ENCODE measurements around the gene ANKRD44. TPM values are rescaled to one million over a fixed set of nuclear protein-coding genes. Genes with fewer than 3 reads are reported as not detected.

ANKRD44 gene
- total RNA-seq, 4 donors from 2014 or later, result 11.0 to 25.8 (median 23.9) TPM

DNA sequence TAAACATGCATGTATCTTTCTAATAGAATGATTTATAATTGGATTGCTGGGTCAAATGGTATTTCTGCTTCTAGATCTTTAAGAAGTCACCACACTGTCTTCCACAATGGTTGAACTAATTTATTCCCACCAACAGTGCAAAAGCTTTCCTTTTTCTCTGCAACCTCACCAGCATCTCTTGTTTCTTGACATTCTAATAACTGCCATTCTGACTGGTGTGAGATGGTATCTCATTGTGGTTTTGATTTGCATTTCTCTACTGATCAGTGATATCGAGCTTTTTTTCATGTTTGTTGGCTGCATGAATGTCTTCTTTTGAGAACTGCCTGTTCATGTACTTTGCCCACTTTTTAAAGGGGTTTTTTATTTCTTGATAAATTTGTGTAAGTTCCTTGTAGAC is 182.5 kb downstream of the ANKRD44 start:
- Histone ChIP-seq H3K4me1 (no peaks in the 10 kb centered on the region), H3K9me3 (no peaks in the 10 kb centered on the region), H3K27me3 (no peaks in the 10 kb centered on the region), H3K36me3 (no peaks in the 10 kb centered on the region), H3K4me3 (replicated peaks in 1 of 3) (no peak overlapping the region), H3K27ac (no peak overlapping the region)
- WGBS, 2 donors, result 91 to 98% methylated on average over 1 of the region's 1 CpG
- TF ChIP-seq POLR2A (IDR thresholded peaks at IDR 0.05), result no peak
- TF ChIP-seq, protein P1, sequence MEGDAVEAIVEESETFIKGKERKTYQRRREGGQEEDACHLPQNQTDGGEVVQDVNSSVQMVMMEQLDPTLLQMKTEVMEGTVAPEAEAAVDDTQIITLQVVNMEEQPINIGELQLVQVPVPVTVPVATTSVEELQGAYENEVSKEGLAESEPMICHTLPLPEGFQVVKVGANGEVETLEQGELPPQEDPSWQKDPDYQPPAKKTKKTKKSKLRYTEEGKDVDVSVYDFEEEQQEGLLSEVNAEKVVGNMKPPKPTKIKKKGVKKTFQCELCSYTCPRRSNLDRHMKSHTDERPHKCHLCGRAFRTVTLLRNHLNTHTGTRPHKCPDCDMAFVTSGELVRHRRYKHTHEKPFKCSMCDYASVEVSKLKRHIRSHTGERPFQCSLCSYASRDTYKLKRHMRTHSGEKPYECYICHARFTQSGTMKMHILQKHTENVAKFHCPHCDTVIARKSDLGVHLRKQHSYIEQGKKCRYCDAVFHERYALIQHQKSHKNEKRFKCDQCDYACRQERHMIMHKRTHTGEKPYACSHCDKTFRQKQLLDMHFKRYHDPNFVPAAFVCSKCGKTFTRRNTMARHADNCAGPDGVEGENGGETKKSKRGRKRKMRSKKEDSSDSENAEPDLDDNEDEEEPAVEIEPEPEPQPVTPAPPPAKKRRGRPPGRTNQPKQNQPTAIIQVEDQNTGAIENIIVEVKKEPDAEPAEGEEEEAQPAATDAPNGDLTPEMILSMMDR (IDR thresholded peaks at IDR 0.05), result no peak
- DNase-seq, result no peak
- intact Hi-C loops (cut with DNase I), result no loop called here

DNA sequence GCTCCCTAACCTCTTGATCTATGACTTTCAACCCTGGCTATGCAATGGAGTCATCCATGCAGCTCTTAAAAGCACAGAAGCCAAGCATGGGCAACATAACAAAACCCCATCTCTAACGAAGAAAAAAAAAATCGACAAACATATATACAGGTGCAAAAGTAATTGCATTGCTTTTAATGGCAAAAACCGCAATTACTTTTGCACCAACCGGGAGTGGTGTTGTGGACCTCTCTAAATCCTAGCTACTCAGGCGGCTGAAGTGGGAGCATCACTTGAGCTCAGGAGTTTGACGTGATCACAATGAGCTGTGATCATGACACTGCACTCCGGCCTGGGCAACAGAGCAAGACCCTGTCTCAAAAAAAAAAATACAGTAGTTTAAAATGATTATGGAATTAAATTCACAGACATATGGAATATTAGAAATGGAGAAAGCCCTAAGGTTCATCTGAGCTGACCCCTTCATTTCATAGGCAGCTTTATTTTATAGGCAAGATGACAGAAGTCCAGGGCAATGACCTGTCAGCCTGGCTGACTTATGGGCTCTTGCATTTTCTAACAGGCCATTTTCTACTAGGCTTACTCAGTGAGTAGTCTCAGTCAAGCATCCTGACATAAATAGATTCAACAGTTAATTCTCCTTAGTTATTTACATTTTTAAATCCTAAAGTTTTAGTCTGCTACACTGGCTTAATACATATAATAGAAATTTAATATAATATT is 183.8 kb downstream of the ANKRD44 start:
- TF ChIP-seq, protein P1 (IDR thresholded peaks at IDR 0.05), result no peak
- no peak for TF ChIP-seq POLR2A (IDR thresholded peaks at IDR 0.05)
- no peaks in the 10 kb centered on the region for H3K9me3 ChIP-seq
- no peaks in the 10 kb centered on the region for H3K4me1 ChIP-seq
- DNase-seq, result no peak
- no peaks in the 10 kb centered on the region for H3K27me3 ChIP-seq
- intact Hi-C loops (cut with DNase I), result no loop called here
- no peak overlapping the region for H3K4me3 ChIP-seq (replicated peaks in 1 of 3)
- H3K27ac ChIP-seq, result no peak overlapping the region
- no peaks in the 10 kb centered on the region for H3K36me3 ChIP-seq
- WGBS, 2 donors, result 94 to 95% methylated on average over 7 of the region's 7 CpGs

DNA sequence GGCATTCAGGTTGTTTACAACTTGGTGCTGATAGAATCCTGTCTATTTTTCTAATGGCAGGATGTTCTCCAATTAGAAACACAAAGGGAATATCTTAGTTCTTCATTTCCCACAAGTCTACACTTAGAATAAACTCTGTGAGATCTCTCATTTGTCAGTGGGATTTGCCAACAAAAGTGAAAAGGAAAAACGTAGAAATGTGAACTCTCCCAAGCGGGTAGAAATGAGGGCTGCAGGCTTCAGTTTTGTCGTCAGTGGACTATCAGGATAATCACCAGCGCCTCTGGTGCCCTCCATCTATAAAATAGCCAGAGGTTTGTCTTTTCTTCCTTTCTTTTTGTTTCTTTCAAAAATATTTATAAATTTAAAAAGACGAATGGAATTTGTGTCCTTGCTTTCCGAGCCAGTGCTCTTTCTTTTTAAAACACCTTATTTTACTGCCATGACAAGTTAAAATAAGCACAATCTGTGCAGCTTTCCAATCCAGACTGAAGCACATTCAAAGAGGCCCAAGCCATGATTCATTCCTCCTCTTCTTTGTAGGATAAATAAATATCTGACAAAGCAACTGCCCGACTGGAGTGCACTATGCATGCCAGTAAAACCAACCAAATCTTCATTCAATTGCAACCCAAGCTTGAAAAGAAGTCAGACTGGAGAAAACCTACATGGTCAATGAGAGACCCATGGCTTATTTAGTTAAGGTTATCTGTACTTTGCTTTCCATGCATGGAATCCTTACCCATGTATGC is 185.8 kb downstream of the ANKRD44 start:
- H3K9me3 ChIP-seq, result no peaks in the 10 kb centered on the region
- DNase-seq, result no peak
- WGBS, 2 donors, result 68 to 70% methylated on average over 7 of the region's 7 CpGs
- no peaks in the 10 kb centered on the region for H3K27me3 ChIP-seq
- H3K36me3 ChIP-seq, result no peaks in the 10 kb centered on the region
- H3K27ac ChIP-seq, result peak overlapping the region in 1 of 3 donors; percentile 5
- TF ChIP-seq POLR2A (IDR thresholded peaks at IDR 0.05), result no peak
- TF ChIP-seq, protein P1 (IDR thresholded peaks at IDR 0.05), result no peak
- H3K4me1 ChIP-seq, result no peaks in the 10 kb centered on the region
- no peak overlapping the region for H3K4me3 ChIP-seq (replicated peaks in 1 of 3)
- intact Hi-C loops (cut with DNase I), result no loop called here

DNA sequence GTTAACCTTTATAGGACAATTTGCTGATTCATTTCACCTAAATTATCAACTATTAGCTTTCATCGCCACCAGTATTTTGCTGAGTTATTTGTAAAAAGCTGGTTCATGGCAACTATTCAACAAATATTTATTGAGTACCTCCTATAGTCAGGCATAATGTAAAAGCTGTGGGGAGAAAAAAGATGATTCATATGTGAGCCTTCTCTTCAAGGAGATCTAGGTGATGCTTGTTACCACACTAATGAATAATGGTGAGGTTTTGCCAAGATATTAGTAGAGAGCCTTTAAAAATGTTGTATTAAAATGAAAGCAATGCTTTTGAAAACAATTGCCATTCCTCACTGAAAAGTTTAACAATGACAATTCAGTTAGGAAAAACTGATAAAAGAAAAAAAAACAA is 187.8 kb downstream of the ANKRD44 start:
- 100% methylated on average over 1 of the region's 1 CpG for WGBS, 2 donors
- no peak for DNase-seq
- intact Hi-C loops (cut with DNase I), result no loop called here
- H3K4me3 ChIP-seq (replicated peaks in 1 of 3), result no peak overlapping the region
- H3K9me3 ChIP-seq, result no peaks in the 10 kb centered on the region
- H3K27me3 ChIP-seq, result no peaks in the 10 kb centered on the region
- H3K27ac ChIP-seq, result no peak overlapping the region
- no peaks in the 10 kb centered on the region for H3K36me3 ChIP-seq
- H3K4me1 ChIP-seq, result no peaks in the 10 kb centered on the region
- TF ChIP-seq POLR2A (IDR thresholded peaks at IDR 0.05), result no peak
- TF ChIP-seq, protein P1 (IDR thresholded peaks at IDR 0.05), result no peak

DNA sequence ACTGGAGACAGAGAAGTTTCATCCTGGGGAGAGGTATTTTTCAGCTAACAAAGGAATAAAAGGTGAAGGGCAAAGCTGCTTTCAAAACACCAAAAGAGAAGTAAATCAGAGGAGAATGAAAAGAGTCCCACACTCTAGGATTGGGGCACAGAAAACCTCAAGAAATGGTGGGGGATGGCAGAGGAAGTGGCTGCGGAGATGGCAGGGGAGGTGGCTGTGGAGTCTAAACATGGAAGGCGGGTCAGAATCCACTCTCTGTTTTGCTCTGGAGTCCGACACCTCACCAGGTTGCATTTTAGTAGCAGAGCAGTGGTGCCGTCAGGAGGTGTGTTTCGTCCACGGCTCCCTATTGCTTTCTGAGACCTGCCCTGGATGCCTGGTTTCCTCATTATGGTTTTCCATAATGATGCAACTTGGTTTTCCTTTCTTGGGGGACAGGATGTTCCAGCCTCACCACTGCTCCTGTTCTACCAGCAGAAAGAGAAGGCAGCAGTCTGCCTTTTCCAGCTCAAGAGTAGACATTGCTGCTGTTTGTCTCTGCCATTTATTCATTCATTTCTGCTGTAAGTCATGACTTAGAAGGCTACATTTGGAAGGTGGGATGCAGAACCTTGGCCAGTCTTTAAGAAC is 188.7 kb downstream of the ANKRD44 start:
- Histone ChIP-seq H3K27ac (no peak overlapping the region), H3K4me3 (replicated peaks in 1 of 3) (no peak overlapping the region), H3K27me3 (no peaks in the 10 kb centered on the region), H3K9me3 (no peaks in the 10 kb centered on the region), H3K36me3 (no peaks in the 10 kb centered on the region), H3K4me1 (no peaks in the 10 kb centered on the region)
- TF ChIP-seq, protein P1 (IDR thresholded peaks at IDR 0.05), result no peak
- no peak for TF ChIP-seq POLR2A (IDR thresholded peaks at IDR 0.05)
- DNase-seq, result no peak
- WGBS, 2 donors, result 82 to 87% methylated on average over 6 of the region's 6 CpGs
- intact Hi-C loops (cut with DNase I), result no loop called here
